GM19455 (cell line): ENCODE results near the gene SLC34A3.

Experiments used
- ATAC-seq: cut with Tn5 transposase; IDR thresholded peaks from one replicate; pipeline ENCODE4 v1.9.1; 2021; ENCODE audit not compliant: unreplicated experiment

The SLC34A3 gene

GRCh38 chr9:137195525-137196220 lies 35.0 kb upstream of the SLC34A3 start:
- no peak for ATAC-seq

- no peak for ATAC-seq
Observed at GRCh38 chr9:137198051-137198901, 32.4 kb upstream of the SLC34A3 start.

GRCh38 chr9:137198902-137199283 lies 31.8 kb upstream of the SLC34A3 start:
- no peak for ATAC-seq

GRCh38 chr9:137199411-137200121 lies 31.1 kb upstream of the SLC34A3 start:
- ATAC-seq, result no peak

GRCh38 chr9:137200311-137201204 lies 30.1 kb upstream of the SLC34A3 start, which contains the start of gene TPRN:
Gene TPRN, minus strand, starts transcription at chr9:137200741. Its CDS starts 30 bp downstream, at chr9:137200711.
- peak; percentile 80 for ATAC-seq

- no peak for ATAC-seq
Observed at GRCh38 chr9:137201205-137201868, 29.4 kb upstream of the SLC34A3 start.

- no peak for ATAC-seq
Observed at GRCh38 chr9:137202966-137203365, 27.7 kb upstream of the SLC34A3 start.

- ATAC-seq, result no peak
Observed at GRCh38 chr9:137204731-137205125, 26.0 kb upstream of the SLC34A3 start.

- peak; percentile 31 for ATAC-seq
Observed at GRCh38 chr9:137205126-137206069, 25.3 kb upstream of the SLC34A3 start, which contains the start of the genes NDOR1 and TMEM203. Gene NDOR1, plus strand, starts transcription at chr9:137205700. Its CDS starts 78 bp downstream, at chr9:137205778. Gene TMEM203, minus strand, starts transcription at chr9:137205648. Its CDS starts 234 bp downstream, at chr9:137205414.

GRCh38 chr9:137206602-137207001 lies 24.1 kb upstream of the SLC34A3 start:
- no peak for ATAC-seq

GRCh38 chr9:137211532-137211931 lies 19.2 kb upstream of the SLC34A3 start:
- ATAC-seq, result no peak

GRCh38 chr9:137212520-137212919 lies 18.2 kb upstream of the SLC34A3 start:
- ATAC-seq, result no peak

GRCh38 chr9:137213160-137214060 lies 17.3 kb upstream of the SLC34A3 start:
- ATAC-seq, result no peak

- no peak for ATAC-seq
Observed at GRCh38 chr9:137214620-137215019, 16.1 kb upstream of the SLC34A3 start.

- no peak for ATAC-seq
Observed at GRCh38 chr9:137215196-137215986, 15.3 kb upstream of the SLC34A3 start.

GRCh38 chr9:137216188-137216965 lies 14.3 kb upstream of the SLC34A3 start:
- ATAC-seq, result no peak
